DND-41 (cell line): Measurements from ENCODE around the gene DVL2.

ENCODE experiments used
- ATAC-seq: fragments of 200-7000 bp; cut with Tn5 transposase; 3 replicates; pipeline ENCODE4 v1.9.1; 2021; ENCODE audit warnings: low read depth; ENCODE audit not compliant: insufficient read depth
- DNase-seq: peaks from one replicate; pipeline ENCODE4 v3.0.0-alpha.2; 2020
- H2AFZ ChIP-seq: 2 replicates; pipeline ENCODE4 v1.6.0; 2012; ENCODE audit warnings: low read depth, low read length
- H3K27ac ChIP-seq: 2 replicates; pipeline ENCODE4 v1.5.1; 2012; ENCODE audit warnings: low read length, inconsistent platforms
- H3K27me3 ChIP-seq: fragments of 200-600 bp; sonication (generic); 2 replicates; pipeline ENCODE4 v1.6.0; 2012; ENCODE audit warnings: low read length, mild to moderate bottlenecking, inconsistent platforms; ENCODE audit not compliant: insufficient read depth, poor library complexity
- H3K36me3 ChIP-seq: 2 replicates; pipeline ENCODE4 v1.5.1; 2012; ENCODE audit warnings: low read length, inconsistent platforms; ENCODE audit not compliant: insufficient read depth
- H3K4me1 ChIP-seq: 2 replicates; pipeline ENCODE4 v1.5.1; 2012; ENCODE audit warnings: mild to moderate bottlenecking, low read length; ENCODE audit not compliant: insufficient read depth
- H3K4me2 ChIP-seq: 2 replicates; pipeline ENCODE4 v1.6.0; 2012; ENCODE audit warnings: mild to moderate bottlenecking, moderate library complexity, low read length, inconsistent platforms; ENCODE audit not compliant: insufficient read depth
- H3K4me3 ChIP-seq, 2 experiments: fragments of 200-600 bp in 1 of 2; shearing (Covaris generic) in 1 of 2; 2 replicates each; pipeline ENCODE4 v1.5.1; 2012 to 2016; ENCODE audit warnings: inconsistent platforms in 2 of 2, low read length in 2 of 2, mild to moderate bottlenecking in 2 of 2, low read depth in 1 of 2, moderate library complexity in 1 of 2
- H3K79me2 ChIP-seq: 2 replicates; pipeline ENCODE4 v1.6.0; 2012; ENCODE audit warnings: low read length, inconsistent platforms; ENCODE audit not compliant: insufficient read depth
- H3K9ac ChIP-seq: 2 replicates; pipeline ENCODE4 v1.6.0; 2012; ENCODE audit warnings: low read depth, mild to moderate bottlenecking, inconsistent platforms, low read length, moderate library complexity
- H3K9me3 ChIP-seq: 2 replicates; pipeline ENCODE4 v1.5.1; 2012; ENCODE audit warnings: low read length, moderate library complexity, mild to moderate bottlenecking, inconsistent platforms; ENCODE audit not compliant: insufficient read depth, severe bottlenecking
- H4K20me1 ChIP-seq: 2 replicates; pipeline ENCODE4 v1.6.0; 2012; ENCODE audit warnings: low read length; ENCODE audit not compliant: insufficient read depth
- CTCF ChIP-seq: IDR thresholded peaks from 2 replicates; pipeline ENCODE4 v1.5.1; 2012; ENCODE audit warnings: borderline replicate concordance, low read length, moderate library complexity, mild to moderate bottlenecking; ENCODE audit not compliant: poor library complexity, severe bottlenecking; ENCODE audit errors: extremely low read depth
- EZH2 ChIP-seq: IDR thresholded peaks from 3 replicates; pipeline ENCODE4 v1.6.1; 2012; ENCODE audit warnings: borderline replicate concordance, low read depth, mild to moderate bottlenecking, moderate library complexity, low read length, inconsistent platforms; ENCODE audit not compliant: severe bottlenecking

DVL2 gene

GRCh38 chr17:7203391-7203790 is 30.9 kb downstream of the DVL2 start:
- no peak overlapping the region for H3K4me3 ChIP-seq
- no peak overlapping the region for H2AFZ ChIP-seq
- ATAC-seq (no peak), DNase-seq (no peak)
- peaks cover 19% of the 10 kb centered on the region for H3K4me1 ChIP-seq
- H3K36me3 ChIP-seq: peaks cover 15% of the 10 kb centered on the region
- H3K9ac ChIP-seq: no peak overlapping the region
- H3K4me2 ChIP-seq: no peak overlapping the region
- no peak overlapping the region for H3K27ac ChIP-seq
- no peaks in the 10 kb centered on the region for H4K20me1 ChIP-seq
- H3K79me2 ChIP-seq: no peaks in the 10 kb centered on the region
- no peaks in the 10 kb centered on the region for H3K9me3 ChIP-seq
- H3K27me3 ChIP-seq: no peaks in the 10 kb centered on the region
- TF ChIP-seq EZH2: no peak
- TF ChIP-seq CTCF: no peak

GRCh38 chr17:7196651-7197401 is 37.5 kb downstream of the DVL2 start:
- no peak overlapping the region for H2AFZ ChIP-seq
- H3K27ac ChIP-seq: no peak overlapping the region
- H4K20me1 ChIP-seq: 0 out of 2 replicates have a peak, but pooled peaks cover 3% of the 10 kb centered on the region
- H3K4me3 ChIP-seq: no peak overlapping the region
- no peak overlapping the region for H3K9ac ChIP-seq
- no peaks in the 10 kb centered on the region for H3K4me1 ChIP-seq
- no peaks in the 10 kb centered on the region for H3K79me2 ChIP-seq
- no peaks in the 10 kb centered on the region for H3K9me3 ChIP-seq
- peaks cover 22% of the 10 kb centered on the region for H3K36me3 ChIP-seq
- ATAC-seq (no peak), DNase-seq (no peak)
- TF ChIP-seq CTCF: no peak
- no peak for TF ChIP-seq EZH2
- H3K4me2 ChIP-seq: no peak overlapping the region
- H3K27me3 ChIP-seq: no peaks in the 10 kb centered on the region

- Histone ChIP-seq H3K27me3 (no peaks in the 10 kb centered on the region), H3K9me3 (no peaks in the 10 kb centered on the region), H3K4me1 (no peaks in the 10 kb centered on the region), H3K36me3 (peaks cover 22% of the 10 kb centered on the region), H2AFZ (no peak overlapping the region), H3K79me2 (no peaks in the 10 kb centered on the region), H4K20me1 (0 out of 2 replicates have a peak, but pooled peaks cover 3% of the 10 kb centered on the region), H3K4me3 (no peak overlapping the region), H3K9ac (no peak overlapping the region), H3K4me2 (no peak overlapping the region), H3K27ac (no peak overlapping the region)
- DNase-seq (no peak), ATAC-seq (no peak)
- TF ChIP-seq CTCF (no peak), EZH2 (no peak)
These were observed 38.3 kb downstream of the DVL2 start for GRCh38 chr17:7195971-7196370.
